ENCODE data around the gene LIMCH1. TPM values are rescaled to one million over a fixed set of nuclear protein-coding genes. Genes with fewer than 3 reads are reported as not detected.
"Not testable (repeated sequence)": the region's sequence is repeated elsewhere in the genome, so short reads cannot be mapped to it uniquely, and the experiment has no call there.

Gene LIMCH1
- total RNA-seq, 1 experiment from 2014 or later, result 48.4 TPM

DNA sequence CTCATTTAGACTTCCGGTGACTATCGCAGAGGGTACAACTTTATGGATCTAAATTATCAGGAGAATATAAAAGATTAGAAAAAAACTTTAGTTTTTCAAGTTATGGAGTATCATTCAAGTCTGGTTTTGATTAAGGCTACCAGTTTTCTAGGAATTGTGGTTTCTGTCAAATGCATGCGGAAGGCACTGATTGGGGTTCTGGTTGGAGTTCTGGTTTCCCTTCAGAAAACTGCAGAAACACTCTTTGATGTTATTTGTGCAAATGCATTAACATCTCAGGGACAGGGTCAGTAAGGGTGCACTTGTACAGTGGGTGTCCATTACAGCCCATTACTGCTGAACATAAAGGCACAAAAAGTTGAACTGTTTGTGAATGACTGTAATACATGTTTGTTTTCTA lies 100.2 kb downstream of the LIMCH1 start:
- POLR2A ChIA-PET, result no interaction called here
- H3K27me3 Mint-ChIP-seq (ENCODE audit: insufficient read depth, unreplicated experiment), result no peaks in the 10 kb centered on the region
- CTCF ChIA-PET, result no interaction called here
- no peak for DNase-seq (ENCODE audit: unreplicated experiment)
- H3K4me3 Mint-ChIP-seq (ENCODE audit: unreplicated experiment), result no peak overlapping the region
- H3K36me3 Mint-ChIP-seq (ENCODE audit: insufficient read depth, unreplicated experiment), result peaks cover 7% of the 10 kb centered on the region
- no peaks in the 10 kb centered on the region for H3K4me1 Mint-ChIP-seq (ENCODE audit: insufficient read depth, unreplicated experiment)
- TF ChIP-seq, protein P1, sequence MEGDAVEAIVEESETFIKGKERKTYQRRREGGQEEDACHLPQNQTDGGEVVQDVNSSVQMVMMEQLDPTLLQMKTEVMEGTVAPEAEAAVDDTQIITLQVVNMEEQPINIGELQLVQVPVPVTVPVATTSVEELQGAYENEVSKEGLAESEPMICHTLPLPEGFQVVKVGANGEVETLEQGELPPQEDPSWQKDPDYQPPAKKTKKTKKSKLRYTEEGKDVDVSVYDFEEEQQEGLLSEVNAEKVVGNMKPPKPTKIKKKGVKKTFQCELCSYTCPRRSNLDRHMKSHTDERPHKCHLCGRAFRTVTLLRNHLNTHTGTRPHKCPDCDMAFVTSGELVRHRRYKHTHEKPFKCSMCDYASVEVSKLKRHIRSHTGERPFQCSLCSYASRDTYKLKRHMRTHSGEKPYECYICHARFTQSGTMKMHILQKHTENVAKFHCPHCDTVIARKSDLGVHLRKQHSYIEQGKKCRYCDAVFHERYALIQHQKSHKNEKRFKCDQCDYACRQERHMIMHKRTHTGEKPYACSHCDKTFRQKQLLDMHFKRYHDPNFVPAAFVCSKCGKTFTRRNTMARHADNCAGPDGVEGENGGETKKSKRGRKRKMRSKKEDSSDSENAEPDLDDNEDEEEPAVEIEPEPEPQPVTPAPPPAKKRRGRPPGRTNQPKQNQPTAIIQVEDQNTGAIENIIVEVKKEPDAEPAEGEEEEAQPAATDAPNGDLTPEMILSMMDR (IDR thresholded peaks at IDR 0.05; ENCODE audit: unreplicated experiment), result no peak
- intact Hi-C loops (cut with micrococcal nuclease), result no loop called here
- BruUV-seq (replicated peaks), result no TSS peak
- no peaks in the 10 kb centered on the region for H3K9me3 Mint-ChIP-seq (ENCODE audit: unreplicated experiment)
- no peak overlapping the region for H3K27ac Mint-ChIP-seq (ENCODE audit: low read depth, unreplicated experiment)

DNA sequence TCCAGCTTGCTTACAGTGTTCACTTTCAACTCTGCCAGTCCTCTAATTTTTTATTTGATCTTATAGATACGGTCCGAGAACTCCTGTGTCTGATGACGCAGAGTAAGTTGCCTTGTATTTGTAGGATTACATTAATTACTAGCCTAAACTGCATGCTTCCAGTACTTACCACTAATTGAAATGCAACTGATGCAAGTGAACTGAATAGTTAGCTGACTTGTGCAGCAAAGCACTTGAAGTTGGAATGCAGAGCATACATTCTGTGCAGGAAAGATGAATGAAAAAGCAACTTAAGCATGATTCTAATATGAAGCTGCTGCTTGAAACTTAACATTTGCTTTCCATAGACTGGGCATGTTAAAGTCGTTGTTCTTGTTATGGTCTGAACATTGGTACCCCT lies 100.9 kb downstream of the LIMCH1 start:
- CTCF ChIA-PET, result no interaction called here
- no peak overlapping the region for H3K27ac Mint-ChIP-seq (ENCODE audit: low read depth, unreplicated experiment)
- no peaks in the 10 kb centered on the region for H3K27me3 Mint-ChIP-seq (ENCODE audit: insufficient read depth, unreplicated experiment)
- intact Hi-C loops (cut with micrococcal nuclease), result no loop called here
- H3K36me3 Mint-ChIP-seq (ENCODE audit: insufficient read depth, unreplicated experiment), result peaks cover 6% of the 10 kb centered on the region
- TF ChIP-seq, protein P1 (IDR thresholded peaks at IDR 0.05; ENCODE audit: unreplicated experiment), result no peak
- H3K9me3 Mint-ChIP-seq (ENCODE audit: unreplicated experiment), result no peaks in the 10 kb centered on the region
- no peak for DNase-seq (ENCODE audit: unreplicated experiment)
- POLR2A ChIA-PET, result no interaction called here
- no TSS peak for BruUV-seq (replicated peaks)
- no peak overlapping the region for H3K4me3 Mint-ChIP-seq (ENCODE audit: unreplicated experiment)
- no peaks in the 10 kb centered on the region for H3K4me1 Mint-ChIP-seq (ENCODE audit: insufficient read depth, unreplicated experiment)

DNA sequence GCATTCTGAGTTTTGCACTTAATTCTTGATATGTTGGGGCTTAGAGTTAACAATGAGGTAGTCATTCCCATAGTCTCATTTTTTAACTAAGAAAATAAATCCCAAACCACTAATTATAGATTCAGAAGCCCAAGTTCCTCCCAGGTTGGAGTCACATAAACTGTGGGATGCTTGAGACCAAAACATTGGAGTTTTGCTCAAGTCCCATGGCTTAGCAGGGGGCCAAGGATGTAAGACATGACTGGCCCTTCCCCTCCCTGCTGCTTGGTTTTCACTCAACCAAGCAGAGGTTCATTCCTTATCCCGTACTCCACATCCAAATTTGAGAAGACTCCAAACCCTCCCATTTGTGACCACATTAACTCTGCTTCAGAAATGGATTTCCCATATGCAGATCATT lies 101.3 kb downstream of the LIMCH1 start:
- H3K4me3 Mint-ChIP-seq (ENCODE audit: unreplicated experiment), result no peak overlapping the region
- no peaks in the 10 kb centered on the region for H3K27me3 Mint-ChIP-seq (ENCODE audit: insufficient read depth, unreplicated experiment)
- H3K9me3 Mint-ChIP-seq (ENCODE audit: unreplicated experiment), result no peaks in the 10 kb centered on the region
- CTCF ChIA-PET, result no interaction called here
- TF ChIP-seq, protein P1 (IDR thresholded peaks at IDR 0.05; ENCODE audit: unreplicated experiment), result no peak
- no peaks in the 10 kb centered on the region for H3K4me1 Mint-ChIP-seq (ENCODE audit: insufficient read depth, unreplicated experiment)
- POLR2A ChIA-PET, result no interaction called here
- peaks cover 6% of the 10 kb centered on the region for H3K36me3 Mint-ChIP-seq (ENCODE audit: insufficient read depth, unreplicated experiment)
- no peak for DNase-seq (ENCODE audit: unreplicated experiment)
- BruUV-seq (replicated peaks), result no TSS peak
- intact Hi-C loops (cut with micrococcal nuclease), result no loop called here
- no peak overlapping the region for H3K27ac Mint-ChIP-seq (ENCODE audit: low read depth, unreplicated experiment)

DNA sequence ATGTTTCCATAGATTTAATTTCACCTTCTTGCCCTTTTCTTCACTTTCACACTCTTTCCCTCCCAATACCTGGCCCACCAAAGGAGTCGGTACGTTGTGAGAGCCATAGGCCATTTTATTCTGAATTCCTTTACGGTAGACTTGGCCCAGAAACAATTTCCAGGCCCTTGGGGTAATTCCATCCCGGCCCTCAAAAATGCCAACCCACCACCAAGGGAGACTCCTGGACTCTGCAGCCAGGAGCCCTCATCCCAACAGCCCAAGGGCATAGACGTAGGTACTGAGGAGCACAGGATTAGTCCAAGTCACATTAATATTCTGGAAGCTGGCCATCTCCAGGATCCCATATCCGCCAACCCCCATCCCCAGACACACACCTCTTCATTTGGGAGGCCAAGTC lies 102.9 kb downstream of the LIMCH1 start:
- TF ChIP-seq, protein P1 (IDR thresholded peaks at IDR 0.05; ENCODE audit: unreplicated experiment), result no peak
- ChIA-PET POLR2A (no interaction called here), CTCF (no interaction called here)
- Mint-ChIP-seq H3K4me1 (ENCODE audit: insufficient read depth, unreplicated experiment) (no peaks in the 10 kb centered on the region), H3K27me3 (ENCODE audit: insufficient read depth, unreplicated experiment) (no peaks in the 10 kb centered on the region), H3K27ac (ENCODE audit: low read depth, unreplicated experiment) (no peak overlapping the region), H3K9me3 (ENCODE audit: unreplicated experiment) (no peaks in the 10 kb centered on the region), H3K4me3 (ENCODE audit: unreplicated experiment) (no peak overlapping the region), H3K36me3 (ENCODE audit: insufficient read depth, unreplicated experiment) (peaks cover 15% of the 10 kb centered on the region)
- intact Hi-C loops (cut with micrococcal nuclease), result no loop called here
- no peak for DNase-seq (ENCODE audit: unreplicated experiment)
- no TSS peak for BruUV-seq (replicated peaks)

GRCh38 chr4:41642746-41643145 lies 104.8 kb downstream of the LIMCH1 start:
- CTCF ChIA-PET, result interaction anchor here (0.6 to 2.7 kb wide), 3 partner anchors 19 to 373 kb away, joined by 3 to 10 read pairs (median 5); no protein-coding TSS in a partner anchor
- H3K27ac Mint-ChIP-seq (ENCODE audit: low read depth, unreplicated experiment); H3K9me3 Mint-ChIP-seq (ENCODE audit: unreplicated experiment); H3K4me3 Mint-ChIP-seq (ENCODE audit: unreplicated experiment); BruUV-seq (replicated peaks); H3K4me1 Mint-ChIP-seq (ENCODE audit: insufficient read depth, unreplicated experiment); intact Hi-C loops (cut with micrococcal nuclease); H3K27me3 Mint-ChIP-seq (ENCODE audit: insufficient read depth, unreplicated experiment); DNase-seq (ENCODE audit: unreplicated experiment): not testable (repeated sequence)
- POLR2A ChIA-PET, result interaction anchor here (1.4 kb wide), 1 partner anchor 67 kb away, joined by 3 read pairs; no protein-coding TSS in a partner anchor
- peaks cover 24% of the 10 kb centered on the region for H3K36me3 Mint-ChIP-seq (ENCODE audit: insufficient read depth, unreplicated experiment)

All from MCF 10A (cell line).